ENCODE data around the gene SORBS2. TPM values are rescaled to one million over a fixed set of nuclear protein-coding genes. Genes with fewer than 3 reads are reported as not detected.

Gene SORBS2
- total RNA-seq, 1 donor from 2014 or later = 20.0 TPM

DNA sequence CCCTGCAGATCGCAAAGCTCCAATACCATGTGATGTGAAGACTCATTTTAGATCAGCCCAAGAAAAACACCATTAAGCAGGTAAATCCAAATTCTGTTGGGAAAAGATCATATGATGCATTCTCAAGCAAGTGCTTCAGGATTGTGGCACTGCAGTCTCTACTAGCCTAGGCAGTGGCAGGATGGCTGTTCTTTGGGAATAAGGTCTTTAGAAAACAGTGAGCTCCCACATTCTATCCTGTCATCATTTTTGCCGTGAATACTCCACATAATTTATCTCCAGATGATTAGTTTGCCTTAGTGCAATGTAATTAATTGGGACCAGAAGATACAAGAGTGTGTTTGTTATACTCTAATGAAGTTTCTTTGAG, 18.9 kb downstream of the SORBS2 start:
- Mint-ChIP-seq H3K4me1 (ENCODE audit: unreplicated experiment) (peaks cover 8% of the 10 kb centered on the region), H3K4me3 (ENCODE audit: unreplicated experiment) (no peak overlapping the region), H3K36me3 (ENCODE audit: low read depth, unreplicated experiment) (no peaks in the 10 kb centered on the region), H3K27me3 (ENCODE audit: unreplicated experiment) (peaks cover 2% of the 10 kb centered on the region), H3K9me3 (ENCODE audit: unreplicated experiment) (no peaks in the 10 kb centered on the region), H3K27ac (ENCODE audit: unreplicated experiment) (no peak overlapping the region)
- TF ChIP-seq, protein P1, sequence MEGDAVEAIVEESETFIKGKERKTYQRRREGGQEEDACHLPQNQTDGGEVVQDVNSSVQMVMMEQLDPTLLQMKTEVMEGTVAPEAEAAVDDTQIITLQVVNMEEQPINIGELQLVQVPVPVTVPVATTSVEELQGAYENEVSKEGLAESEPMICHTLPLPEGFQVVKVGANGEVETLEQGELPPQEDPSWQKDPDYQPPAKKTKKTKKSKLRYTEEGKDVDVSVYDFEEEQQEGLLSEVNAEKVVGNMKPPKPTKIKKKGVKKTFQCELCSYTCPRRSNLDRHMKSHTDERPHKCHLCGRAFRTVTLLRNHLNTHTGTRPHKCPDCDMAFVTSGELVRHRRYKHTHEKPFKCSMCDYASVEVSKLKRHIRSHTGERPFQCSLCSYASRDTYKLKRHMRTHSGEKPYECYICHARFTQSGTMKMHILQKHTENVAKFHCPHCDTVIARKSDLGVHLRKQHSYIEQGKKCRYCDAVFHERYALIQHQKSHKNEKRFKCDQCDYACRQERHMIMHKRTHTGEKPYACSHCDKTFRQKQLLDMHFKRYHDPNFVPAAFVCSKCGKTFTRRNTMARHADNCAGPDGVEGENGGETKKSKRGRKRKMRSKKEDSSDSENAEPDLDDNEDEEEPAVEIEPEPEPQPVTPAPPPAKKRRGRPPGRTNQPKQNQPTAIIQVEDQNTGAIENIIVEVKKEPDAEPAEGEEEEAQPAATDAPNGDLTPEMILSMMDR (IDR thresholded peaks at IDR 0.05; ENCODE audit: unreplicated experiment) = no peak
- no peak for DNase-seq (ENCODE audit: low spot score)

DNA sequence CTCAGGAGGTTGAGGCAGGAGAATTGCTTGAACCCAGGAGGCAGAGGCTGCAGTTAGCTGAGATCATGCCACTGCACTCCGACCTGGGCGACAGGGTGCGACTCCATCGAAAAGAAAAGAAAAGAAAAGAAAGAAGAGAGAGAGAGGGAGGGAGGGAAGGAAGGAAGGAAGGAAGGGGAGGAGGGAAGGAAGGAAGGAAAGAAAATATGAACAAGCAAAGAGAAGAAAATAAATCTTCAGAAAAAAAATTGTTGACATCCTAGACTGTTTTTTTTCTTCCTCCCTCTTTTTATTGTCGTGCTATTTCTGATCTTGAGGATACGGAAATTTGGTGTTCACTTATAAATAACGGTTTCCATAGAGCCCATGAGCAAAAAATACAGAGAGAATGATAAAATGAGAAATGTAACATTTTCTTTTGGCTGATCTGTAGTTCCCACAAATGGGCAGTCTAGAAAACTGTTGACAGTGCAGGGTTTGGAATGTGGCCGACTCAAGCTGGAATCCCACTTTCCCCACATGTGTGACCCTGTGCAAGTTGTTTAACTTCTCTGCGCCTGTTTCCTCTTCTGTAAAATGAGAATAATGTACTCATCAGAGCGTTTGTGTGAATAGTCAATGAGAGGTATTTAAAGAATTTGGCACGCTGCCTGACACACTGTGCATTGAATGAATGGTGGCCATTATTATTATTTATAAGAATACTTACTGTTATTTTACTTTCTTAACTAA, 19.4 kb downstream of the SORBS2 start:
- Mint-ChIP-seq H3K4me3 (ENCODE audit: unreplicated experiment) (no peak overlapping the region), H3K36me3 (ENCODE audit: low read depth, unreplicated experiment) (no peaks in the 10 kb centered on the region), H3K9me3 (ENCODE audit: unreplicated experiment) (no peaks in the 10 kb centered on the region), H3K27me3 (ENCODE audit: unreplicated experiment) (peaks cover 2% of the 10 kb centered on the region), H3K27ac (ENCODE audit: unreplicated experiment) (no peak overlapping the region), H3K4me1 (ENCODE audit: unreplicated experiment) (peaks cover 8% of the 10 kb centered on the region)
- DNase-seq (ENCODE audit: low spot score) = no peak
- TF ChIP-seq, protein P1 (IDR thresholded peaks at IDR 0.05; ENCODE audit: unreplicated experiment) = no peak

DNA sequence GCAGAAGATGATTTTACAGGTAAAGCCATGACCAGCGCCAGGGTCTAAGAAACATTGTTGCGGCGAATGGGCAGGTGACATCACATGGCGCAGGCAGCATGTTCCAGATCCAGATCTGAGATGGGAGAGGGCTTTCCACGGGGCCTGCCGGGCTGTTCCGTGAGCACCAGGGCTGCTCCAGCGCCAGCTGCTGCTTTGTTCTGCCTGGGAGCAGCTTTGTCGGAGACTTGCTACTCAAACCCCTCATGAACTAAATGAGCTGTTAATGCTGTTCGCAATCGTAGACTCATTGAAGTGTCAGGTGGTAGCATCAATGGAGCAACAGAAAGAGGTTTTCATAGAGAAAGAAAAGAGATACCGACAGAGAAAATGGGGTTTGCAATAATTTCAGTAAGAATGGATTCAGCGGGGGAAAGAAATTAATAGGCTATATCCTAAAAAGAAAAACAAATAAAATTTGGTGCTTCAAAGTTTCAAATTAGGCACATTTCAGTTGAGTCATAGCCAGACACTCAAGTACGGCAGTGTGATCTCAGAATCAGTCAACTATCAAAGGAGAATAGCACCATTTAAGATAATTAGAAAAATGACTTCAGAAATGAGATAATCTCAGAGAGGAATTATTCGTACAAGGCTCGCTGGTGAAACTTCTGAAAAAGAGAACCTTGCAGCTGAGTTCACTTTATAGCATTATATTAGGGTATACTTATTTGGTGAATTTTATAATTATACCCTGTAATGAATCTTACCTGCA, 23.9 kb downstream of the SORBS2 start:
- no peak for DNase-seq (ENCODE audit: low spot score)
- H3K9me3 Mint-ChIP-seq (ENCODE audit: unreplicated experiment) = no peaks in the 10 kb centered on the region
- no peak overlapping the region for H3K27ac Mint-ChIP-seq (ENCODE audit: unreplicated experiment)
- no peaks in the 10 kb centered on the region for H3K36me3 Mint-ChIP-seq (ENCODE audit: low read depth, unreplicated experiment)
- H3K4me3 Mint-ChIP-seq (ENCODE audit: unreplicated experiment) = no peak overlapping the region
- TF ChIP-seq, protein P1 (IDR thresholded peaks at IDR 0.05; ENCODE audit: unreplicated experiment) = no peak
- H3K27me3 Mint-ChIP-seq (ENCODE audit: unreplicated experiment) = peaks cover 3% of the 10 kb centered on the region
- peaks cover 11% of the 10 kb centered on the region for H3K4me1 Mint-ChIP-seq (ENCODE audit: unreplicated experiment)

DNA sequence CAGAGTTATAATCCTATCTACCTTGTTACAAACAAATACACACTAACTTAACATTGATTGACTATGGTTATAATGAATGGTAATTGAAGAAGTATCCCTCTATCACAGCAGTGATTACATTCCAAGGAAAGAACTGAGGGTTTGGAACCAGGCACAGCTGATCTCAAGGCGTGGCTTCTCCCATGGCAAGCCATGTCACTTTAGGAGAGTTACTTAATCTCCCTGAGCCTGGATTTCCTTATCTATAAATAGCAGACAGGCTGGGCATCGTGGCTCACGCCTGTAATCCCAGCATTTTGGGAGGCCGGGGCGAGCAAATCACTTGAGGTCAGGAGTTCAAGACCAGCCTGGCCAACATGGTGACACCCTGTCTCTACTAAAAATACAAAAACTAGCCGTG, 25.6 kb downstream of the SORBS2 start:
- no peak for DNase-seq (ENCODE audit: low spot score)
- Mint-ChIP-seq H3K27me3 (ENCODE audit: unreplicated experiment) (peaks cover 3% of the 10 kb centered on the region), H3K27ac (ENCODE audit: unreplicated experiment) (no peak overlapping the region)

More for the DNA sequence above, 25.6 kb downstream of the SORBS2 start:
- TF ChIP-seq, protein P1 (IDR thresholded peaks at IDR 0.05; ENCODE audit: unreplicated experiment) = no peak
- Mint-ChIP-seq H3K36me3 (ENCODE audit: low read depth, unreplicated experiment) (no peaks in the 10 kb centered on the region), H3K4me3 (ENCODE audit: unreplicated experiment) (no peak overlapping the region), H3K4me1 (ENCODE audit: unreplicated experiment) (peaks cover 11% of the 10 kb centered on the region), H3K9me3 (ENCODE audit: unreplicated experiment) (no peaks in the 10 kb centered on the region)

All from endothelial cell (in vitro differentiated cells).